Fibroblast of villous mesenchyme (primary cell): ENCODE measurements around the gene SERINC5. TPM values are rescaled to one million over a fixed set of nuclear protein-coding genes. Genes with fewer than 3 reads are reported as not detected.

ENCODE experiments used
- DNase-seq: peaks from one replicate; pipeline ENCODE4 v3.0.0-alpha.2; 2010; ENCODE audit warnings: low read depth
- H3K4me3 ChIP-seq: 2 replicates; pipeline ENCODE4 v1.5.1; 2011; ENCODE audit warnings: low read depth, mild to moderate bottlenecking, low read length
- total RNA-seq: library from RNA; depleted of rRNA; stranded (reverse); fragments of >200 nt; gene quantifications from 2 replicates; pipeline ENCODE4 v1.2.3, GENCODE V29; 2012
- TF ChIP-seq, protein P1 (sequence below): IDR thresholded peaks from 2 replicates; pipeline ENCODE4 v1.5.1; 2012; ENCODE audit warnings: low read depth, mild to moderate bottlenecking, low read length; ENCODE audit not compliant: insufficient read depth

Gene SERINC5
- total RNA-seq, 1 donor = 13.8 TPM

DNA sequence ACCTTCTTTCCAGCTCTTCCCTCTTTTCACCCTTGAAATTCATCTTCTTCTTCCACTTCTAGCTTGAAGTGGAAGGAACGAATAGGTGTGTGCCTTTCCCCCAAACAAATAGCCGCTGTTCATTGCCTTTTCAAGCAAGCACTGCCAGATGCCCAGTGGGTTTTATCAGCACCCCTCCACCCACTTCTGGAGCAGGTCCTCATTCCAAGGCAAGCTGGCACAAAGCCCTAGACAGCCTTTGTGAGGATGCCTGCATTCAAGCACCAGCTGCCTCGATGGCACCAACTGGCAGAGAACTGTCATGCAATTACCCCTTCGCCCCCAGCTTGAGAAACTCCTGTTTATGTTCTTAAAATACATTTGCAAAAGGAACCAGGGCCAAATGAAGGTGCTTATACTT is 36.5 kb downstream of the SERINC5 start:
- TF ChIP-seq, protein P1, sequence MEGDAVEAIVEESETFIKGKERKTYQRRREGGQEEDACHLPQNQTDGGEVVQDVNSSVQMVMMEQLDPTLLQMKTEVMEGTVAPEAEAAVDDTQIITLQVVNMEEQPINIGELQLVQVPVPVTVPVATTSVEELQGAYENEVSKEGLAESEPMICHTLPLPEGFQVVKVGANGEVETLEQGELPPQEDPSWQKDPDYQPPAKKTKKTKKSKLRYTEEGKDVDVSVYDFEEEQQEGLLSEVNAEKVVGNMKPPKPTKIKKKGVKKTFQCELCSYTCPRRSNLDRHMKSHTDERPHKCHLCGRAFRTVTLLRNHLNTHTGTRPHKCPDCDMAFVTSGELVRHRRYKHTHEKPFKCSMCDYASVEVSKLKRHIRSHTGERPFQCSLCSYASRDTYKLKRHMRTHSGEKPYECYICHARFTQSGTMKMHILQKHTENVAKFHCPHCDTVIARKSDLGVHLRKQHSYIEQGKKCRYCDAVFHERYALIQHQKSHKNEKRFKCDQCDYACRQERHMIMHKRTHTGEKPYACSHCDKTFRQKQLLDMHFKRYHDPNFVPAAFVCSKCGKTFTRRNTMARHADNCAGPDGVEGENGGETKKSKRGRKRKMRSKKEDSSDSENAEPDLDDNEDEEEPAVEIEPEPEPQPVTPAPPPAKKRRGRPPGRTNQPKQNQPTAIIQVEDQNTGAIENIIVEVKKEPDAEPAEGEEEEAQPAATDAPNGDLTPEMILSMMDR = no peak
- no peak overlapping the region for H3K4me3 ChIP-seq
- no peak for DNase-seq

DNA sequence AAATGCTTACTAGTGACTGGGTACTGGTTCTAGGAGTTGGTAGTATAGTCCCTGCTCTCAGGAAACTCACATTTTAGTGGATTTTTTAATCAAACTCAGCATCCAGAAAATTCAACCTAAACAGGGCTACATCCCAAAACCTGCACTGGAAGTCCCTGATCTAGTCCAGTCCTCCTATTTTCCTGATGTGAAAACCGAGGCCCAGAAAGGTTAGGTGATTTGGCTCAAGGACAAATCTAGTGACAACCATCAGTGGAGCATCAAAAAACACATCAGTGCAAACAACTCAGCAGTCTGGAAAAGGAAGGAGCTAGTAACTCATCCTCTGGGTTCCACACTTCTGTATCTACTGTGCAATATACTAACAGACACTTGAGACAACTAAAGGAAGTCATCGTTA is 38.2 kb downstream of the SERINC5 start:
- no peak overlapping the region for H3K4me3 ChIP-seq
- no peak for DNase-seq
- TF ChIP-seq, protein P1 = no peak

DNA sequence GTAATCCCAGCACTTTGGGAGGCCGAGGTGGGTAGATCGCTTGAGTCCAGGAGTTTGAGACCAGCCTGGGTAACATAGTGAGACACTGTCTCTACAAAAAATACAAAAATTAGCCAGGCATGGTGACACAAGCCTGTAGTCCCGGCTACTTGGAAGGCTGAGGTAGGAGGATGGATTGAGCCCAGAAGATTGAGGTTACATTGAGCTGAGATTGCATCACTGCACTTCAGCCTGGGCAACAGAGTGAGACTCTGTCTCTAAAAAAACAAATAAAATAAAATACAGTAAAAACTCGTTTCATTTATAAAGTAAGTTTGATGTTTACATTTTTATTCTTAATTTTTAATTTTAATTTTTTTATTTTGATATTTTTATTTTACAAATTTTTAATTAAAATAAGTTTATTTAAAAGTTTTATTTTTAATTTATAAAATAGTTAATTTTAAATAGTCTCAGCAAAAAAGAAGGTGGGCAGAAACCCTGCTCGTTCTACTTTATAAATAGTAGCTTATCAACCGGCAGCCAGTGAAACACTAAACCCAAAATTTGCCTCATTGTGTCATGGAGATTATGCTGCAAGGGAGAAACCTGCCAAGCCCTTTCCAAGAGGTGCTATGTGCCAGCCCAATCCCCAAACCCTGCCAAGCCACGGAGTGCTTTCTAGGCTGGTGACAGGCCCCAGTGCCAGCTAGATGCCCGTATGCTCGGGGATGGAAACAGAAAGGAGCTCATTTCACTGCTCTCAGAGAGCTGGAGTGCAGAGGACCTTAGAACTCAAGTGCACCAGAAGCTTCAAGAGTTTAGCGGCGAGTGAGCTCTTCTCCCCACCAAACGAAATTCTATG is 38.9 kb downstream of the SERINC5 start:
- no peak for DNase-seq
- no peak overlapping the region for H3K4me3 ChIP-seq
- TF ChIP-seq, protein P1 = no peak

DNA sequence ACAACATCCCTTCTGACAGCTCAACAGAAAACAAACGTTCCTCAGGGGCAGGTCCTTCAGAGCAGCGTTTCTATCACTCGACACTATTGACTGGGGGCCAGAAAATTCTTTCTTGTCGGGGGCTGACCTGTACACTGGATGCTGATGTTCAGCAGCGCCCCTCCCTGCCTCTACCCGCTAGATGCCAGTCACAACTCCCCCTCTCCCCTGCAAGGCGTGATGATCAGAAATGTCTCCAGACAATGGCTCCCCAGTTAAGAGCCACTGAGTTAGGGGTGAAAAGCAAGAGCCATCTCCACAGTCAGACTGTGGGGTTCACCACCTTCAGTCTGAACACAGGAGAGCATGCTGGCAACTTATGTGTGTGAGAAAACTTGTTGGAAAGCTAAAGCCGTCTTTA is 39.8 kb downstream of the SERINC5 start:
- no peak for DNase-seq
- TF ChIP-seq, protein P1 = no peak
- no peak overlapping the region for H3K4me3 ChIP-seq

DNA sequence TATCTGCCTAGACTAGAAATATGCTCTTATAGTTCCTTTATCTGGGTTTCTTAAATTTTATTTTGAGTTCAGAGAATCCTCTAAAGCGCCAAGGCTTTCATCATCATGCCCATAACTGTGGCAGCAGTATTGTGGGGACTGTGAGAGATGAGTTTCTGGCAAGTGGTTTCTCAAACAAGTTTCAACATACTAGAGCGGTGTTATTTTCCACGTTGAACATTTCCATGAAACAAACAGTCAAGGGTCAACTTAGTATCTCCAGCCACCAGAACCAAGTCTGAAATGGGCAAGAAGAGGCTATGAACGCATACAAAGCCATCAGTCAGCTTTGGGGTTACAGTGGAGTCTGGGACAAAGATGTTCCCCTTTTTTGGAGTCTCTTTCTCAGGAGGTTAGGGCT is 40.3 kb downstream of the SERINC5 start:
- peak; percentile 33 for DNase-seq
- TF ChIP-seq, protein P1 = no peak
- H3K4me3 ChIP-seq = no peak overlapping the region

DNA sequence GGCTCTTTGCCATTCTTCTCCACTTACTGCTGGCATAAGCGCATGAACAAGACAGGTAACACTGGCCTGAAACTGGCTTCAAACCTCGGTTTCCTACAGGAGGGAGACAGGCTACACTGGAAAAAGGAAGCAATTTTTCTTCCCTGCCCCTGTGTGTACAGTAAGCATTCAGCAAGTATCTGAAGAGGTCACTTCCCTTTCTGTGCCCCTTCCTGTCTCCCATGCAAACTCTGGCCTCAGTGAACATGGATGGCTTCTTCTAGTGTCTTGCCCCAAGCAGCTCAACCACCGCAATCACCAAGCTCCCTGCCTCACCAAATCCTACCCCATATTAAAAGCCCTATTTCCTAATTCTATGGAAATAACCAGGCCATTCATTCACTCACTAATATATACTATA is 42.4 kb downstream of the SERINC5 start:
- TF ChIP-seq, protein P1 = no peak
- no peak overlapping the region for H3K4me3 ChIP-seq
- no peak for DNase-seq

DNA sequence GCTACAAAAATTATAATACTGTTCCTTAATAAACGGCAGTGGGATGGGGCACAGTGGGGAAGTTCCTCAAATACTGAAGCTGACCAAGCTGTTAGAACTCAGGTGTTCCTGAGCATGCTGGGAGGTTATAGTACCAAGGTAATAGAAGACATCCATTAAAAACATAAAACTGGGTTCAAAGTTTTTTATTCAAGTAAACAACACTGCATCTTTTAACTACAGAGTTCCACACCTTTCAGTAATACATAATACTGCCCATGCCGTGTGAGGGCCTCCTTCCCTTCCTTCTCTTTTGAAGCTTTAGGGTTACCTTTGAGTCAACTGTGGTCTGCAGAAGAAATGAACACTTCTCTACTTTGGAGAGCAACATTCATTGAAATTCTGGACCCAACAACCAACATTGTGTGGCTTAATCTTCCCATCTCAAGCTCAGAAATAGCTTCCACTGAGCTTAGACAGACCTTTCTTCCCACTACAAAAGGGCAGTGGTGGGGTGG is 43.6 kb downstream of the SERINC5 start:
- TF ChIP-seq, protein P1 = no peak
- DNase-seq = no peak
- no peak overlapping the region for H3K4me3 ChIP-seq
